ENCODE measurements around the gene UVRAG.

The UVRAG gene

GRCh38 chr11:76185511-76185910, 370.5 kb downstream of the UVRAG start:
- no peak for DNase-seq (ENCODE audit: low read depth in 2 of 2, low spot score in 1 of 2)

DNA sequence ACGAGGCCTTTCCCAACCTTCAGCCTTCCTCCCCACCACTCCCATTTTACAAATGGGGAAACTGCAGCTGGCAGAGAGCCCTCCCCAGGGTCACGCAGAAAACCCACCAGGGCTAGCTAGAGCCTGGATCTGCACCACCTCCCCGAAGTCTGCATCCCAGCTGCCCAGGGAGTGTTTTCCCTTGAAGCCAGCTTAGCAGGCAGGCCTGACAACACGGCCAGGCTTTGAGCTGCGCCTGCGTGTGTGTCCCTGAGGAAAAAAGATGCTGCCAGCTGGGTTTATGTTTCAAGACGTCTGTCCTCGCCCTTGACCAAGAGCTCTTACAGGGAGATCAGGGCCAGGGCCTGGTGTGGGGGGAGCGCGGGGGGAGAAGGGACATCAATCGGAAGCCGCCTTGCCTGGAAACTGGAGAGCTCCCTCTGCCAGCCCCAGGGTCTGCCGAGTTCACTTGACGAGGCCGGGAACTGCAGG, 371.0 kb downstream of the UVRAG start:
- DNase-seq (ENCODE audit: low read depth in 2 of 2, low spot score in 1 of 2): no peak

GRCh38 chr11:76186776-76187279, 371.8 kb downstream of the UVRAG start:
- no peak for DNase-seq (ENCODE audit: low read depth in 2 of 2, low spot score in 1 of 2)

DNA sequence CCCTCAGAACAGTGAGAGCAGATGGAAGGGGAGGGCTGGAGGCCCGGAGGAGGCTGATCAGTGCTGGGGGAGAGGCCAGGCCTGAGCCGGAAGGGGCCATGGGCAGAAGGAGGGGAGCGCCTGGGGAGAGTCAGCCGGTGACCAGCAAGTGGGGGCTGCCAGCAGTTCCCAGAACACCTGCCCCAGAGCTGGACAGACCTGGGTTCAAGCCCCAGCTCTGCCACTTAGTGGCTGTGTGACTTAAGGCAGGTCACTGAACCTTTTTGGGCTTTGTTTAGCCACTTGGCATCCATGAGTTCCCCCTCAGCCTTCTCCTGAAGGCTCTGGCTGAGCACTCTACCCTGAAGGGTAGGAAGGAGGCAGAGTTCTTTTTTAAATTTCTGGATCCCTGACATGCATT, 373.9 kb downstream of the UVRAG start:
- DNase-seq (ENCODE audit: low read depth in 2 of 2, low spot score in 1 of 2): no peak

- DNase-seq (ENCODE audit: low read depth in 2 of 2, low spot score in 1 of 2): no peak
These were observed 374.7 kb downstream of the UVRAG start for GRCh38 chr11:76189682-76190081.

DNA sequence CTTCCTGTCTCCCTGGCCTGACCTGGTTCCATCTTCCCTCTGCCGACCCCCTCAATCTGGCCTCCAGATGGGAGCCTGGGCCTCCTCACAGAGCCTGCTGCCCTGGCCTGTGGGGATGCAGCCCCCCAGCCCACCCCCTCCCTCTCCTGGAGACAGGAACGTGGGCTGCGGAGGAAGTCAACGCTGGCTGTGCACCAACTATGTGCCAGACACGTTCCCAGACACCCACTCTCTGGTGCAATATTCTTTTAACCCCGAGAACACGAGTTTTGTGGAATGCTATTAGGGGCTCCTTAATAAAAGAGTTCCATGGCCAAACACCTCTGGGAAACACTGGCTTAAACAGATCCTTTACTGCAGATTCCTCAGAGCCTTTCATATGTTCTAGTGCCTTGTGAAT, 375.4 kb downstream of the UVRAG start:
- DNase-seq (ENCODE audit: low read depth in 2 of 2, low spot score in 1 of 2): no peak

Measured in stimulated activated CD8-positive, alpha-beta memory T cell treated with anti-CD3 and anti-CD28 coated beads, Interleukin-4, amount 100 ng/mL, for 4 hours (primary cell).